ENCODE data around the gene ANGPTL4.
"Not testable (repeated sequence)": the region's sequence is repeated elsewhere in the genome, so short reads cannot be mapped to it uniquely, and the experiment has no call there.

Gene ANGPTL4

GRCh38 chr19:8363803-8364771 lies at the start of gene ANGPTL4:
Gene ANGPTL4, plus strand, starts transcription at chr19:8364155. Its CDS starts 167 bp downstream, at chr19:8364322.
- peak; percentile 53 to 71 for DNase-seq

- DNase-seq: not testable (repeated sequence)
These were observed 48.8 kb upstream of the ANGPTL4 start for GRCh38 chr19:8314981-8315640.

- no peak for DNase-seq
These were observed 47.4 kb upstream of the ANGPTL4 start for GRCh38 chr19:8316351-8317125.

- not testable (repeated sequence) for DNase-seq
These were observed 45.1 kb upstream of the ANGPTL4 start for GRCh38 chr19:8318835-8319234.

- DNase-seq: no peak
These were observed 44.0 kb upstream of the ANGPTL4 start for GRCh38 chr19:8319807-8320520.

- DNase-seq: no peak
These were observed 43.3 kb upstream of the ANGPTL4 start for GRCh38 chr19:8320564-8321066.

- peak; percentile 95 to 96 for DNase-seq
These were observed 42.6 kb upstream of the ANGPTL4 start, which contains the start of the genes NDUFA7 and RPS28 for GRCh38 chr19:8321067-8321985. Gene NDUFA7, minus strand, starts transcription at chr19:8321375. Its CDS starts 17 bp downstream, at chr19:8321358. Gene RPS28, plus strand, starts transcription at chr19:8321496. Its CDS starts 35 bp downstream, at chr19:8321531.

- no peak for DNase-seq
These were observed 41.8 kb upstream of the ANGPTL4 start for GRCh38 chr19:8321986-8322637.

GRCh38 chr19:8322638-8322997 lies 41.3 kb upstream of the ANGPTL4 start:
- no peak for DNase-seq

GRCh38 chr19:8323781-8324185 lies 40.2 kb upstream of the ANGPTL4 start:
- DNase-seq: no peak

GRCh38 chr19:8324186-8325050 lies 39.5 kb upstream of the ANGPTL4 start:
- DNase-seq: no peak

- DNase-seq: no peak
These were observed 38.5 kb upstream of the ANGPTL4 start for GRCh38 chr19:8325454-8325853.

GRCh38 chr19:8329996-8330395 lies 34.0 kb upstream of the ANGPTL4 start:
- no peak for DNase-seq

- no peak for DNase-seq
These were observed 32.6 kb upstream of the ANGPTL4 start for GRCh38 chr19:8331263-8331845.

- DNase-seq: no peak
These were observed 30.8 kb upstream of the ANGPTL4 start for GRCh38 chr19:8332976-8333766.

- DNase-seq: no peak
These were observed 30.0 kb upstream of the ANGPTL4 start for GRCh38 chr19:8333767-8334457.
